RWPE2 (cell line): ENCODE results near the gene SPTBN2.
A peak's percentile ranks its signal among the peaks of the same experiment; 100 is the strongest.

Experiments used
- ATAC-seq: fragments of 200-7000 bp; cut with Tn5 transposase; 3 replicates; pipeline ENCODE4 v1.9.1; 2021; ENCODE audit warnings: low read depth
- DNase-seq: peaks from one replicate; pipeline ENCODE4 v3.0.0-alpha.2; 2020; ENCODE audit warnings: low spot score
- H3K27ac ChIP-seq: fragments of 450-650 bp; 2 replicates; pipeline ENCODE4 v1.5.1; 2017; ENCODE audit warnings: mild to moderate bottlenecking; ENCODE audit not compliant: poor library complexity, severe bottlenecking
- H3K27me3 ChIP-seq: fragments of 250-450 bp; sonication (Bioruptor Pico); 2 replicates; pipeline ENCODE4 v1.5.1; 2021; ENCODE audit warnings: mild to moderate bottlenecking, moderate library complexity; ENCODE audit not compliant: insufficient read depth, poor library complexity, severe bottlenecking
- H3K36me3 ChIP-seq: fragments of 250-450 bp; sonication (Bioruptor Pico); 2 replicates; pipeline ENCODE4 v1.5.1; 2020; ENCODE audit warnings: low read depth, mild to moderate bottlenecking, moderate library complexity
- H3K4me1 ChIP-seq: fragments of 250-450 bp; sonication (Bioruptor Pico); 2 replicates; pipeline ENCODE4 v1.5.1; 2021; ENCODE audit warnings: mild to moderate bottlenecking, moderate library complexity; ENCODE audit not compliant: insufficient read depth, poor library complexity, severe bottlenecking
- H3K4me3 ChIP-seq: fragments of 250-450 bp; sonication (Bioruptor Pico); 2 replicates; pipeline ENCODE4 v1.5.1; 2021; ENCODE audit warnings: mild to moderate bottlenecking, moderate library complexity; ENCODE audit not compliant: severe bottlenecking
- H3K9me3 ChIP-seq: fragments of 250-450 bp; sonication (Bioruptor Pico); 2 replicates; pipeline ENCODE4 v1.5.1; 2021; ENCODE audit warnings: mild to moderate bottlenecking, moderate library complexity; ENCODE audit not compliant: severe bottlenecking
- TF ChIP-seq, protein P1 (sequence below): fragments of 450-650 bp; IDR thresholded peaks from one replicate; pipeline ENCODE4 v1.5.1; 2017; ENCODE audit warnings: mild to moderate bottlenecking, moderate library complexity; ENCODE audit not compliant: poor library complexity, severe bottlenecking

Gene SPTBN2

DNA sequence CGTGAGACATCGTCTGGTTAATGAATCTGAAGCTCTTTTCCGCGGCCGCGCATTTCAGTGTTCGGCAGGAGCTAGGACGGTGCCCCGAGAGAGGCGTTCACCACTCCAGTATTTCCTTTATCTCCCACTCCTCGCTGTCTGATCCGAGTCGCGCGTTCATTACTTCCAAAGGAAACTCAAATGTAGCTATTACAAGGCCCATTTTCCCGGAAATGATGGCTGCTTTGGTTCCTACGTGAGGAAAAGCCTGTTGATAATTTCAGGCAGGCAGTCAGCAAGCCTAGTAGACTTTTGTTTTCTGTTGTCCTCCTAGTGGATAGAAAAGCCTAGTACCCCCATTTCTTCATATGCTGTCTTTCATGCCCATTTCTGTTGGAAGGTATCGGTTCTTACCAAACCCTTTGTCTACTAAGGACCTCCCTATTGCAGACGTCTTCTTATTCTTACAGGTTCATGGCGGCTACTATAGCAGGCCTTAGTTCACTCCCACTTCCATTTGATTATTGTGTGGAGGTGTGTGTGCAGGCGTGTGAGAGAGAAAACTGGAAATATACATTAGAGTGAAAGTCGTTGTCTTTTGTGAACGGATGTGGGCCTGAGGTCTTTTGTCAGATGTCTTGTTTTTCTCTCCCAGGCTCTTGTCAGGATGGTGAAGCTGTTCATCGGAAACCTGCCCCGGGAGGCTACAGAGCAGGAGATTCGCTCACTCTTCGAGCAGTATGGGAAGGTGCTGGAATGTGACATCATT is 89.8 kb downstream of the SPTBN2 start:
- H3K4me1 ChIP-seq, result peaks cover 45% of the 10 kb centered on the region

DNA sequence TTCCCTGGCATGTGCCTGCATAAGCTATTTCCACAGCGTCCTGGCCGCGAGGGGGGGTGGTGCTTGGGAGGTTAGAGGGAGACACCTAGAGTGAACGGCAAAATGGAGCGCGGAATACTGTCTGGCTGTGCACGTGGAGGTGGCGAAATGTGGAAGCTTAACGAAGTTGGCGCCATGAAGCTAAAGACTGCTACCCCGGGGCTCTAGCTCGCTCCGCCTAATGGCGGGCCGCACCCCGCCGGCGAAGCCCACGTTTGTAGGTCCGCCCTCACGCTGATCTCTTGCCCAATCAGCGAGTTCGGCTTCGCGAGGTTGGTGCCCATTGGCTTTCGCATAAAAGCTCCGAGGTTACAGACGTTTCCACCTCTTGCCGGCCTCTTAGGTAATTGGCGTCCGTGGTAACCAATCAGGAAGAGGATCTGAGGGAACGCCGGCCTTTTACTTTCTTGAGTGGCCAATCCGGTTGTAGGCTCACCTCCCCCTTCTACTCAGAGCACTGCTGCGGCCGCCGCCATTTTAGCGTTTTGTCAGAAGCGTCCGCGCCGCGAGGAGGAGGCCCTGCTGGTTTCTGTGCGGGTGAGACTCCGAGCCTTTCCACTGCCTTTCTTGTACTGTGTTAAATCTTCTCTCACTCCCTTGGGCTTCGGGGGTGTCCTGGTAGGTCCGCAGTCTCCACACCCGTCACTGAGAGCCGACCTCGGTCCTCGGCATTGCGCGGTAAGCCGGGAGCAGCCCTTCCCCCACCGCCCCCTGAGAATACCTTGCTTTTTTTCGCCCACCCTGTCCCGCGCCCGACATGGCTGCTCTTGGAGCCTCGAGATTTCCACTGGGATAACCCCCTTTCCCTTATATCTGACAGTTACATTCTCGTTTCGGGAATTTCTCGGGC is 90.6 kb downstream of the SPTBN2 start, which contains the start of gene RBM4:
Gene RBM4 (plus strand): TSS at position 527 of the 889 bp plus-strand sequence. CDS start 1,009 bp downstream, outside the sequence.
- Histone ChIP-seq H3K4me3 (peak within 1 kb of the TSS; percentile 81), H3K36me3 (peaks cover 68% of the 10 kb centered on the region)

More for the DNA sequence above, 89.8 kb downstream of the SPTBN2 start:
- Histone ChIP-seq H3K9me3 (no peaks in the 10 kb centered on the region), H3K36me3 (peaks cover 68% of the 10 kb centered on the region), H3K4me3 (peak overlapping the region; percentile 81), H3K27me3 (no peaks in the 10 kb centered on the region), H3K27ac (peak overlapping the region; percentile 61)
- no peak for ATAC-seq
- no peak for DNase-seq
- TF ChIP-seq, protein P1, sequence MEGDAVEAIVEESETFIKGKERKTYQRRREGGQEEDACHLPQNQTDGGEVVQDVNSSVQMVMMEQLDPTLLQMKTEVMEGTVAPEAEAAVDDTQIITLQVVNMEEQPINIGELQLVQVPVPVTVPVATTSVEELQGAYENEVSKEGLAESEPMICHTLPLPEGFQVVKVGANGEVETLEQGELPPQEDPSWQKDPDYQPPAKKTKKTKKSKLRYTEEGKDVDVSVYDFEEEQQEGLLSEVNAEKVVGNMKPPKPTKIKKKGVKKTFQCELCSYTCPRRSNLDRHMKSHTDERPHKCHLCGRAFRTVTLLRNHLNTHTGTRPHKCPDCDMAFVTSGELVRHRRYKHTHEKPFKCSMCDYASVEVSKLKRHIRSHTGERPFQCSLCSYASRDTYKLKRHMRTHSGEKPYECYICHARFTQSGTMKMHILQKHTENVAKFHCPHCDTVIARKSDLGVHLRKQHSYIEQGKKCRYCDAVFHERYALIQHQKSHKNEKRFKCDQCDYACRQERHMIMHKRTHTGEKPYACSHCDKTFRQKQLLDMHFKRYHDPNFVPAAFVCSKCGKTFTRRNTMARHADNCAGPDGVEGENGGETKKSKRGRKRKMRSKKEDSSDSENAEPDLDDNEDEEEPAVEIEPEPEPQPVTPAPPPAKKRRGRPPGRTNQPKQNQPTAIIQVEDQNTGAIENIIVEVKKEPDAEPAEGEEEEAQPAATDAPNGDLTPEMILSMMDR, result no peak

DNA sequence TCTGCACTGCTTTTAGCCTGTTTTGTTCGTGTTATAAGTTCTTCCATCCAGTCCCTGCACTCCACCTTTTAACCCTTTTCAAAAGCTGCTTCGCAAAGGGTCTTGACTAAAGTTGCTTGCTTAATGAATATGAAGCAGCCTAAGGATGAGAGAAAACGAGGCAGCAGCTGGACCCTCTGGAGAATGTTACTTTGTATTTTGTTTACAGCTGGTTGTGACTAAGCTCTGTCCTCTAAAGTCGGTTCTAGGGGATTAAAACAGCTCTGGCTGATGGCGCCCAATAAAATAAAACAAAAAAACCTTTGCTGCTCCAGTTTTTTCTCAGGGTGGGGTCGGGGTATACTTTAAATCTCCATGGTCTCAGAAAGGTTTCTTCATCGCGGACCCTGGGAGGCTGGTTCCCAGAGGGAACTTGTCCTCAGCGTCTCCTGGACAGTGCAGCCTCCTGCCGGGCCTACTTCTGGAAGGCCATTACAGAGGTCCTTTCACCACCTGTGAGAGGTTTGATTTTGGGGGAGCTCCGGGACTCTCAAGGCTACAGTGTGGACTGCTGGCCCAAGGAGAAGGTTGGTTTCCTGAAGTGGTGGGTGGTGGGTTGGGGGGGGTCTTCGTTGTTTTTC is 91.3 kb downstream of the SPTBN2 start:
- H3K27me3 ChIP-seq, result no peaks in the 10 kb centered on the region
- ATAC-seq, result peak; percentile 4
- peak overlapping the region; percentile 61 for H3K27ac ChIP-seq
- no peak for DNase-seq
- H3K9me3 ChIP-seq, result no peaks in the 10 kb centered on the region
- H3K4me1 ChIP-seq, result peaks cover 43% of the 10 kb centered on the region
- TF ChIP-seq, protein P1, result no peak
- H3K36me3 ChIP-seq, result peaks cover 68% of the 10 kb centered on the region
- H3K4me3 ChIP-seq, result peak overlapping the region; percentile 81

More for the DNA sequence above, 90.6 kb downstream of the SPTBN2 start, which contains the start of gene RBM4:
- Histone ChIP-seq H3K9me3 (no peaks in the 10 kb centered on the region), H3K27ac (peak within 1 kb of the TSS; percentile 61), H3K27me3 (no peaks in the 10 kb centered on the region), H3K4me1 (peaks cover 45% of the 10 kb centered on the region)
- DNase-seq, result peak; percentile 97
- TF ChIP-seq, protein P1, result no peak
- ATAC-seq, result peak; percentile 91

DNA sequence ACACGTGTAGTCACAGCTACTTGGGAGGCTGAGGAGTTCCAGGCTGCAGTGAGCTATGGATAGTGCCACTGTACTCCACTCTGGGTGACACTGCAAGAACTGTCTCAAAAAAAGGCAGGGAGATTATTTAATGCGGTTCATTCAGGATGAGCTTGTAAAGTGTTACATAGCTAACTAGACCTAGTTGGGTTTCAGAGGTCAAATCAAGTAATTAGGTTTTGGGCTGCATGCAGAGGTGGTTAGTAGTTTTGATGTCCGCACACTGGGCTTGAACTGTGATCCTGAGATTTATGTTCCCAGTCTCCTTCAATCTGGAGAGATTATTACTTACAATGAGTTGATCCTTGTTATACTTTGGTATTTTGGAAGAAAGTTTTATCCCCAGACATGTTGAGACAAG is 92.6 kb downstream of the SPTBN2 start:
- TF ChIP-seq, protein P1, result no peak
- Histone ChIP-seq H3K9me3 (no peaks in the 10 kb centered on the region), H3K27me3 (no peaks in the 10 kb centered on the region), H3K27ac (peak overlapping the region; percentile 61), H3K36me3 (peaks cover 66% of the 10 kb centered on the region), H3K4me1 (peaks cover 30% of the 10 kb centered on the region), H3K4me3 (no peak overlapping the region)
- DNase-seq (no peak), ATAC-seq (no peak)
